Keratinocyte (primary cell): Measurements from ENCODE around the gene TMEM263.

Experiments used
- CTCF ChIP-seq, 3 experiments: IDR thresholded peaks in 1 of 3; conservative IDR thresholded peaks in 1 of 3; optimal IDR thresholded peaks in 1 of 3; 2 replicates in 2 of 3; 3 replicates in 1 of 3; pipeline versions ENCODE3 to v1.5.1; 2011; ENCODE audit warnings: low read length in 3 of 3, mild to moderate bottlenecking in 3 of 3, moderate library complexity in 2 of 3, control low read depth in 1 of 3, inconsistent platforms in 1 of 3; ENCODE audit not compliant: insufficient read depth in 2 of 3; ENCODE audit errors: extremely low read depth in 1 of 3
- EZH2 ChIP-seq: IDR thresholded peaks from one replicate; pipeline ENCODE4 v1.6.1; 2012; ENCODE audit warnings: inconsistent platforms, mild to moderate bottlenecking, low read length, moderate library complexity

- TF ChIP-seq CTCF (optimal IDR thresholded peaks at IDR 0.05 in 1 of 3, IDR thresholded peaks at IDR 0.05 in 1 of 3, conservative IDR thresholded peaks at IDR 0.05 in 1 of 3; ENCODE audit: extremely low read depth in 1 of 3, insufficient read depth in 2 of 3, low read length in 3 of 3) (no peak), EZH2 (no peak)
Observed at GRCh38 chr12:106942775-106943174, 12.9 kb upstream of the TMEM263 start.
